Endothelial cell of umbilical vein (primary cell): ENCODE results near the gene REPS2. TPM values are rescaled to one million over a fixed set of nuclear protein-coding genes. Genes with fewer than 3 reads are reported as not detected.

Experiments used
- BruUV-seq: library from RNA; stranded (reverse); fragments of 400-500 nt; replicated peaks from 2 replicates; lab custom pipeline; 2021; lab: Mats Ljungman, UMichigan
- CTCF ChIA-PET: fragments of 300-600, 350-600 bp; sonication (Branson Sonifier 250); formaldehyde crosslinking; loops from one replicate; lab custom pipeline; 2021; ENCODE audit warnings: antibody characterized with exemption, inconsistent platforms; lab: Charles Lee
- POLR2A ChIA-PET: fragments of 300-600, 350-600 bp; sonication (Branson Sonifier 250); formaldehyde crosslinking; loops from one replicate; lab custom pipeline; 2021; ENCODE audit warnings: antibody characterized with exemption, inconsistent platforms; lab: Charles Lee
- DNase-seq: peaks from one replicate; pipeline ENCODE4 v3.0.0-alpha.2; 2011; ENCODE audit warnings: low read depth, low spot score
- FAIRE-seq: peaks from 2 replicates; lab custom pipeline; 2011; peaks lifted over from hg19 to GRCh38; lab: Jason Lieb, UNC
- H2AFZ ChIP-seq: 2 replicates; pipeline ENCODE4 v1.6.0; 2012; ENCODE audit warnings: low read depth, low read length, control low read depth, inconsistent platforms
- H3K27ac ChIP-seq: 2 replicates; pipeline ENCODE4 v1.5.1; 2011; ENCODE audit warnings: low read depth, mild to moderate bottlenecking, control low read depth, low read length, moderate library complexity; ENCODE audit not compliant: insufficient read depth
- H3K27me3 ChIP-seq, 2 experiments: 2 replicates each; pipeline versions ENCODE4 v1.6.0 to v1.6.1; 2011; ENCODE audit warnings: low read length in 2 of 2, mixed read lengths in 1 of 2; ENCODE audit not compliant: control insufficient read depth in 2 of 2, insufficient read depth in 2 of 2
- H3K36me3 ChIP-seq, 2 experiments: 2 replicates in 1 of 2; 3 replicates in 1 of 2; pipeline ENCODE4 v1.5.1; 2011; ENCODE audit warnings: low read length in 2 of 2, mild to moderate bottlenecking in 1 of 2, moderate library complexity in 1 of 2; ENCODE audit not compliant: control insufficient read depth in 2 of 2, insufficient read depth in 2 of 2; ENCODE audit errors: extremely low read depth in 1 of 2
- H3K4me1 ChIP-seq: 3 replicates; pipeline ENCODE4 v1.5.1; 2011; ENCODE audit warnings: mild to moderate bottlenecking, low read length; ENCODE audit not compliant: control insufficient read depth, insufficient read depth; ENCODE audit errors: extremely low read depth
- H3K4me2 ChIP-seq: 2 replicates; pipeline ENCODE4 v1.6.1; 2011; ENCODE audit warnings: low read length, control low read depth, mixed read lengths; ENCODE audit not compliant: insufficient read depth
- H3K4me3 ChIP-seq, 3 experiments: fragments of 200-600 bp in 1 of 3; sonication (generic), shearing (Covaris generic) in 1 of 3; replicated peaks in 1 of 3; 2 replicates each; pipeline ENCODE4 v1.5.1; 2011 to 2016; ENCODE audit warnings: control low read depth in 3 of 3, low read length in 3 of 3, mild to moderate bottlenecking in 2 of 3, inconsistent platforms in 1 of 3, low read depth in 1 of 3, moderate library complexity in 1 of 3; ENCODE audit not compliant: insufficient read depth in 1 of 3
- H3K79me2 ChIP-seq: 2 replicates; pipeline ENCODE4 v1.6.0; 2012; ENCODE audit warnings: low read length, inconsistent platforms; ENCODE audit not compliant: control insufficient read depth, insufficient read depth
- H3K9ac ChIP-seq: replicated peaks from 2 replicates; pipeline ENCODE3; 2011; ENCODE audit warnings: low read length, control low read depth; ENCODE audit not compliant: insufficient read depth; ENCODE audit errors: extremely low read depth
- H3K9me1 ChIP-seq: replicated peaks from 3 replicates; pipeline ENCODE4 v1.6.0; 2011; ENCODE audit warnings: mild to moderate bottlenecking, low read length; ENCODE audit not compliant: control insufficient read depth, insufficient read depth; ENCODE audit errors: extremely low read depth
- H3K9me3 ChIP-seq: replicated peaks from 2 replicates; pipeline ENCODE4 v1.5.1; 2012; ENCODE audit warnings: low read length, inconsistent platforms; ENCODE audit not compliant: control insufficient read depth, insufficient read depth
- H4K20me1 ChIP-seq: replicated peaks from 2 replicates; pipeline ENCODE3; 2011; ENCODE audit warnings: mild to moderate bottlenecking, low read length; ENCODE audit not compliant: control insufficient read depth, insufficient read depth; ENCODE audit errors: extremely low read depth
- FOS ChIP-seq: IDR thresholded peaks from 2 replicates; pipeline ENCODE4 v1.6.1; 2011; ENCODE audit warnings: mild to moderate bottlenecking, low read length, moderate library complexity, borderline replicate concordance; ENCODE audit not compliant: insufficient read depth
- JUN ChIP-seq: IDR thresholded peaks from 2 replicates; pipeline ENCODE4 v1.6.1; 2011; ENCODE audit warnings: borderline replicate concordance, low read depth; ENCODE audit not compliant: insufficient read length, insufficient read depth
- MYC ChIP-seq: IDR thresholded peaks from one replicate; pipeline ENCODE4 v1.6.1; 2011; ENCODE audit warnings: mild to moderate bottlenecking, low read depth, low read length
- POLR2AphosphoS5 ChIP-seq: IDR thresholded peaks from 2 replicates; pipeline ENCODE4 v1.6.1; 2012; ENCODE audit warnings: low read depth, mild to moderate bottlenecking, control low read depth, low read length, moderate library complexity; ENCODE audit not compliant: insufficient read depth
- dilution Hi-C: fragments of 300-500 bp; cut with MboI; formaldehyde crosslinking; loops from one replicate; pipeline ENCODE4 v1.15.0; 2019; ENCODE audit warnings: low sequenced_read_pairs; ENCODE audit not compliant: extremely low pct_ligation_motif_present
- intact Hi-C: fragments of 100-400 bp; cut with micrococcal nuclease; formaldehyde crosslinking; loops from one replicate; pipeline ENCODE4 v1.10.0; 2022
- polyA plus RNA-seq, 4 experiments: library from polyadenylated mRNA; depleted of rRNA in 3 of 4; stranded (reverse) in 3 of 4; unstranded in 1 of 4; fragments of >200 nt; gene quantifications; 2 replicates each; pipeline versions ENCODE4 v1.2.1 to v1.2.3, GENCODE V29; 2011 to 2012; ENCODE audit warnings: missing spikeins in 1 of 4
- total RNA-seq: library from RNA; stranded (reverse); gene quantifications from 2 replicates; pipeline ENCODE4 v1.2.3, GENCODE V29; 2021

Gene REPS2
- total and polyA plus RNA-seq, 2 donors (not counting 3 experiments of a cell fraction or from before 2014, with no cell fraction given): 0.91 to 2.6 TPM

GRCh38 chrX:17098516-17099247 is 152.2 kb downstream of the REPS2 start:
- Histone ChIP-seq H3K4me1 (peaks cover 7% of the 10 kb centered on the region), H3K36me3 (no peaks in the 10 kb centered on the region), H3K9ac (no peak overlapping the region), H3K27ac (no peak overlapping the region), H3K9me1 (no peaks in the 10 kb centered on the region), H2AFZ (no peak overlapping the region), H3K79me2 (no peaks in the 10 kb centered on the region), H4K20me1 (no peaks in the 10 kb centered on the region), H3K9me3 (no peaks in the 10 kb centered on the region), H3K4me3 (no peak overlapping the region), H3K27me3 (no peaks in the 10 kb centered on the region), H3K4me2 (no peak overlapping the region)
- CTCF ChIA-PET: no interaction called here
- TF ChIP-seq JUN (no peak), MYC (no peak)
- dilution Hi-C loops (no loop called here), intact Hi-C loops (no loop called here)
- no peak for FAIRE-seq
- no peak for DNase-seq
- POLR2A ChIA-PET: no interaction called here
- no TSS peak for BruUV-seq

- Histone ChIP-seq H3K4me2 (no peak overlapping the region), H3K27me3 (no peaks in the 10 kb centered on the region), H3K9me3 (no peaks in the 10 kb centered on the region), H4K20me1 (no peaks in the 10 kb centered on the region), H3K9me1 (no peaks in the 10 kb centered on the region), H2AFZ (no peak overlapping the region), H3K79me2 (no peaks in the 10 kb centered on the region), H3K36me3 (no peaks in the 10 kb centered on the region), H3K4me3 (no peak overlapping the region), H3K4me1 (no peaks in the 10 kb centered on the region), H3K27ac (no peak overlapping the region), H3K9ac (no peak overlapping the region)
- ChIA-PET POLR2A (no interaction called here), CTCF (no interaction called here)
- dilution Hi-C loops: no loop called here
- no peak for DNase-seq
- BruUV-seq: no TSS peak
- TF ChIP-seq POLR2AphosphoS5 (no peak), FOS (no peak), MYC (no peak)
- intact Hi-C loops: no loop called here
- no peak for FAIRE-seq
These were observed 158.0 kb downstream of the REPS2 start for GRCh38 chrX:17104433-17104832.
